H1 (cell line): ENCODE results near the gene RBP3.

ENCODE experiments used
- CHD1 ChIP-seq: IDR thresholded peaks from 2 replicates; pipeline ENCODE4 v1.6.1; 2012; ENCODE audit warnings: low read depth, low read length, improper control_type of control experiment
- E2F6 ChIP-seq: IDR thresholded peaks from 2 replicates; pipeline ENCODE4 v1.6.1; 2012; ENCODE audit warnings: inconsistent platforms
- EZH2 ChIP-seq: fragments of 200-600 bp; sonication (generic); IDR thresholded peaks from 2 replicates; pipeline ENCODE4 v1.7.1; 2012; ENCODE audit warnings: low read depth, mild to moderate bottlenecking, moderate library complexity, low read length, inconsistent platforms; ENCODE audit not compliant: severe bottlenecking
- GABPA ChIP-seq: IDR thresholded peaks from 2 replicates; pipeline ENCODE4 v1.6.1; 2011; ENCODE audit warnings: mild to moderate bottlenecking, low read length, moderate library complexity, borderline replicate concordance; ENCODE audit not compliant: insufficient read depth
- POLR2A ChIP-seq, 2 experiments: IDR thresholded peaks; 1 replicate in 1 of 2; 2 replicates in 1 of 2; pipeline ENCODE4 v1.6.1; 2011; ENCODE audit warnings: low read depth in 2 of 2, low read length in 2 of 2, mild to moderate bottlenecking in 2 of 2; ENCODE audit errors: control extremely low read depth in 1 of 2
- POLR2AphosphoS5 ChIP-seq: IDR thresholded peaks from 2 replicates; pipeline ENCODE4 v1.6.1; 2011; ENCODE audit warnings: low read depth, low read length
- RNF2 ChIP-seq: fragments of 200-900, 300-1000 bp; sonication (generic); IDR thresholded peaks from 2 replicates; pipeline ENCODE4 v1.7.1; 2016; ENCODE audit warnings: borderline replicate concordance, low read depth, mild to moderate bottlenecking, antibody characterized with exemption, low read length; ENCODE audit not compliant: poor library complexity, severe bottlenecking; ENCODE audit errors: missing control alignments
- SUZ12 ChIP-seq: fragments of 200-600 bp; sonication (generic); IDR thresholded peaks from 2 replicates; pipeline ENCODE4 v1.6.1; 2012; ENCODE audit warnings: mild to moderate bottlenecking, inconsistent platforms, low read length, moderate library complexity, mixed read lengths
- TF ChIP-seq, protein P1 (sequence below), 3 experiments: IDR thresholded peaks; 1 replicate in 2 of 3; 2 replicates in 1 of 3; pipeline versions ENCODE4 v1.5.1 to v1.6.1; 2011; ENCODE audit warnings: low read length in 3 of 3, mild to moderate bottlenecking in 3 of 3, inconsistent platforms in 2 of 3, low read depth in 1 of 3, moderate library complexity in 1 of 3; ENCODE audit not compliant: insufficient read depth in 1 of 3; ENCODE audit errors: control extremely low read depth in 1 of 3

GRCh38 chr10:47403446-47404318 is 55.5 kb downstream of the RBP3 start:
- TF ChIP-seq CHD1 (no peak), GABPA (no peak), SUZ12 (no peak), POLR2AphosphoS5 (no peak), EZH2 (no peak), RNF2 (no peak), POLR2A (IDR thresholded peaks at IDR 0.05; ENCODE audit: control extremely low read depth in 1 of 2, low read depth in 2 of 2, low read length in 2 of 2) (no peak), E2F6 (no peak)
- TF ChIP-seq, protein P1, sequence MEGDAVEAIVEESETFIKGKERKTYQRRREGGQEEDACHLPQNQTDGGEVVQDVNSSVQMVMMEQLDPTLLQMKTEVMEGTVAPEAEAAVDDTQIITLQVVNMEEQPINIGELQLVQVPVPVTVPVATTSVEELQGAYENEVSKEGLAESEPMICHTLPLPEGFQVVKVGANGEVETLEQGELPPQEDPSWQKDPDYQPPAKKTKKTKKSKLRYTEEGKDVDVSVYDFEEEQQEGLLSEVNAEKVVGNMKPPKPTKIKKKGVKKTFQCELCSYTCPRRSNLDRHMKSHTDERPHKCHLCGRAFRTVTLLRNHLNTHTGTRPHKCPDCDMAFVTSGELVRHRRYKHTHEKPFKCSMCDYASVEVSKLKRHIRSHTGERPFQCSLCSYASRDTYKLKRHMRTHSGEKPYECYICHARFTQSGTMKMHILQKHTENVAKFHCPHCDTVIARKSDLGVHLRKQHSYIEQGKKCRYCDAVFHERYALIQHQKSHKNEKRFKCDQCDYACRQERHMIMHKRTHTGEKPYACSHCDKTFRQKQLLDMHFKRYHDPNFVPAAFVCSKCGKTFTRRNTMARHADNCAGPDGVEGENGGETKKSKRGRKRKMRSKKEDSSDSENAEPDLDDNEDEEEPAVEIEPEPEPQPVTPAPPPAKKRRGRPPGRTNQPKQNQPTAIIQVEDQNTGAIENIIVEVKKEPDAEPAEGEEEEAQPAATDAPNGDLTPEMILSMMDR (IDR thresholded peaks at IDR 0.05; ENCODE audit: control extremely low read depth in 1 of 3, insufficient read depth in 1 of 3, low read depth in 1 of 3, low read length in 3 of 3), result peak in 2 of 3 experiments; percentile 10; a peak in 2 of 4 replicates
